IMR-90 (cell line): Measurements from ENCODE around the gene SPAG4. TPM values are rescaled to one million over a fixed set of nuclear protein-coding genes. Genes with fewer than 3 reads are reported as not detected.

Source experiments
- ATAC-seq: fragments of 200-7000 bp; cut with Tn5 transposase; 2 replicates; pipeline ENCODE4 v1.9.1; 2020; ENCODE audit warnings: low read depth, mild to moderate bottlenecking, moderate library complexity
- BruUV-seq: library from RNA; stranded (reverse); fragments of 400-500 nt; replicated peaks from 2 replicates; lab custom pipeline; 2021; lab: Mats Ljungman, UMichigan
- CTCF ChIA-PET: fragments of 300-600 bp; formaldehyde crosslinking; extraction: SDS; loops from one replicate; lab custom pipeline; 2021; ENCODE audit warnings: antibody characterized with exemption; lab: Yijun Ruan, JAX
- POLR2A ChIA-PET: fragments of 300-600 bp; sonication (Branson Sonifier 250); formaldehyde crosslinking; loops from one replicate; lab custom pipeline; 2022; ENCODE audit warnings: antibody characterized with exemption; ENCODE audit not compliant: unreplicated experiment; lab: Charles Lee
- DNase-seq: peaks from one replicate; pipeline ENCODE4 v3.0.0; 2013
- H2AFZ ChIP-seq: replicated peaks from 2 replicates; pipeline ENCODE3; 2013; ENCODE audit warnings: low read length, mild to moderate bottlenecking; ENCODE audit not compliant: poor library complexity
- H2AK5ac ChIP-seq: 2 replicates; pipeline ENCODE4 v1.6.1; 2013; ENCODE audit warnings: low read depth, low read length, inconsistent platforms
- H2AK9ac ChIP-seq: replicated peaks from 2 replicates; pipeline ENCODE3; 2013; ENCODE audit warnings: mild to moderate bottlenecking, low read depth, low read length, moderate library complexity; ENCODE audit not compliant: poor library complexity
- H2BK120ac ChIP-seq: 2 replicates; pipeline ENCODE4 v1.6.1; 2013; ENCODE audit warnings: low read depth, low read length, inconsistent platforms
- H2BK15ac ChIP-seq: 3 replicates; pipeline ENCODE4 v1.6.1; 2013; ENCODE audit warnings: low read depth, low read length, inconsistent platforms
- H2BK20ac ChIP-seq: 2 replicates; pipeline ENCODE4 v1.6.1; 2013; ENCODE audit warnings: low read depth, mild to moderate bottlenecking, inconsistent platforms, low read length, moderate library complexity
- H2BK5ac ChIP-seq: 2 replicates; pipeline ENCODE4 v1.6.1; 2013; ENCODE audit warnings: mild to moderate bottlenecking, low read depth, low read length, inconsistent platforms; ENCODE audit not compliant: poor library complexity, severe bottlenecking
- H3K14ac ChIP-seq: replicated peaks from 2 replicates; pipeline ENCODE4 v1.6.1; 2013; ENCODE audit warnings: low read depth, low read length, inconsistent platforms
- H3K18ac ChIP-seq: 2 replicates; pipeline ENCODE4 v1.6.1; 2013; ENCODE audit warnings: low read depth, low read length, control low read depth
- H3K23ac ChIP-seq: 2 replicates; pipeline ENCODE4 v1.6.1; 2013; ENCODE audit warnings: low read depth, low read length, inconsistent platforms
- H3K27ac ChIP-seq: 2 replicates; pipeline ENCODE4 v1.5.1; 2013; ENCODE audit warnings: mild to moderate bottlenecking, control low read depth, low read length; ENCODE audit not compliant: insufficient read depth
- H3K27me3 ChIP-seq: 2 replicates; pipeline ENCODE4 v1.6.1; 2013; ENCODE audit warnings: low read length; ENCODE audit not compliant: control insufficient read depth, insufficient read depth
- H3K36me3 ChIP-seq: 2 replicates; pipeline ENCODE4 v1.6.1; 2013; ENCODE audit warnings: low read length, mixed read lengths; ENCODE audit not compliant: control insufficient read depth, insufficient read depth
- H3K4ac ChIP-seq: 2 replicates; pipeline ENCODE4 v1.6.1; 2013; ENCODE audit warnings: low read depth, low read length, inconsistent platforms
- H3K4me1 ChIP-seq: 2 replicates; pipeline ENCODE4 v1.6.1; 2013; ENCODE audit warnings: low read length, mixed read lengths; ENCODE audit not compliant: control insufficient read depth, insufficient read depth
- H3K4me2 ChIP-seq: 2 replicates; pipeline ENCODE4 v1.6.1; 2013; ENCODE audit warnings: low read depth, mild to moderate bottlenecking, control low read depth, low read length, moderate library complexity
- H3K4me3 ChIP-seq: 2 replicates; pipeline ENCODE4 v1.5.1; 2013; ENCODE audit warnings: low read depth, mild to moderate bottlenecking, control low read depth, low read length, moderate library complexity; ENCODE audit not compliant: insufficient read depth
- H3K56ac ChIP-seq: 2 replicates; pipeline ENCODE4 v1.6.1; 2013; ENCODE audit warnings: low read length, inconsistent platforms; ENCODE audit not compliant: insufficient read depth; ENCODE audit errors: extremely low read depth
- H3K79me1 ChIP-seq, 2 experiments: 2 replicates each; pipeline ENCODE4 v1.6.1; 2013; ENCODE audit warnings: low read length in 2 of 2, inconsistent platforms in 1 of 2, low read depth in 1 of 2
- H3K9ac ChIP-seq: 2 replicates; pipeline ENCODE4 v1.6.1; 2013; ENCODE audit warnings: low read depth, low read length, control low read depth
- H3K9me1 ChIP-seq: 2 replicates; pipeline ENCODE4 v1.6.1; 2013; ENCODE audit warnings: low read length, inconsistent platforms; ENCODE audit not compliant: insufficient read depth
- H3K9me3 ChIP-seq: 2 replicates; pipeline ENCODE4 v1.6.1; 2013; ENCODE audit warnings: low read length; ENCODE audit not compliant: control insufficient read depth, insufficient read depth
- H4K20me1 ChIP-seq: 2 replicates; pipeline ENCODE4 v1.6.1; 2013; ENCODE audit warnings: low read length, inconsistent platforms; ENCODE audit not compliant: insufficient read depth
- H4K5ac ChIP-seq: 2 replicates; pipeline ENCODE4 v1.6.1; 2013; ENCODE audit warnings: mild to moderate bottlenecking, low read depth, low read length, control low read depth
- H4K8ac ChIP-seq, 2 experiments: 2 replicates each; pipeline ENCODE4 v1.6.1; 2013; ENCODE audit warnings: low read depth in 2 of 2, low read length in 2 of 2, control low read depth in 1 of 2, inconsistent platforms in 1 of 2
- H4K91ac ChIP-seq: 2 replicates; pipeline ENCODE4 v1.6.1; 2013; ENCODE audit warnings: low read depth, low read length, inconsistent platforms; ENCODE audit not compliant: insufficient read depth
- BHLHE40 ChIP-seq: fragments of 150-350 bp; IDR thresholded peaks from 2 replicates; pipeline ENCODE4 v1.6.1; 2016; ENCODE audit warnings: mild to moderate bottlenecking, low read depth, low read length
- CEBPB ChIP-seq: IDR thresholded peaks from 2 replicates; pipeline ENCODE4 v1.6.1; 2012; ENCODE audit warnings: low read depth, low read length, improper control_type of control experiment
- CHD1 ChIP-seq: IDR thresholded peaks from 2 replicates; pipeline ENCODE4 v1.6.1; 2012; ENCODE audit warnings: low read depth, low read length, improper control_type of control experiment
- CTCF ChIP-seq: conservative IDR thresholded peaks from 2 replicates; pipeline ENCODE4 v1.5.1; 2012; ENCODE audit warnings: mild to moderate bottlenecking, low read depth, low read length, improper control_type of control experiment
- ELK1 ChIP-seq: fragments of 150-350 bp; IDR thresholded peaks from 2 replicates; pipeline ENCODE4 v1.6.1; 2016; ENCODE audit warnings: low read depth, mild to moderate bottlenecking, low read length, moderate library complexity, borderline replicate concordance
- FOS ChIP-seq: fragments of 150-350 bp; IDR thresholded peaks from 2 replicates; pipeline ENCODE4 v1.6.1; 2016; ENCODE audit warnings: low read depth, low read length
- MAFK ChIP-seq: IDR thresholded peaks from 2 replicates; pipeline ENCODE4 v1.6.1; 2012; ENCODE audit warnings: low read depth, low read length, improper control_type of control experiment
- MAZ ChIP-seq: IDR thresholded peaks from 2 replicates; pipeline ENCODE4 v1.6.1; 2012; ENCODE audit warnings: low read depth, mild to moderate bottlenecking, low read length, improper control_type of control experiment, moderate library complexity, borderline replicate concordance
- MXI1 ChIP-seq: IDR thresholded peaks from 2 replicates; pipeline ENCODE4 v1.6.1; 2012; ENCODE audit warnings: low read depth, mild to moderate bottlenecking, low read length, moderate library complexity, borderline replicate concordance
- NFE2L2 ChIP-seq: fragments of 150-350 bp; IDR thresholded peaks from 2 replicates; pipeline ENCODE4 v1.6.1; 2016; ENCODE audit warnings: low read depth, mild to moderate bottlenecking, low read length
- POLR2A ChIP-seq: IDR thresholded peaks from 2 replicates; pipeline ENCODE4 v1.6.1; 2012; ENCODE audit warnings: mild to moderate bottlenecking, low read depth, low read length
- RAD21 ChIP-seq: IDR thresholded peaks from 2 replicates; pipeline ENCODE4 v1.6.1; 2012; ENCODE audit warnings: low read length, improper control_type of control experiment
- RCOR1 ChIP-seq: IDR thresholded peaks from 2 replicates; pipeline ENCODE4 v1.6.1; 2012; ENCODE audit warnings: mild to moderate bottlenecking, low read length, improper control_type of control experiment; ENCODE audit not compliant: insufficient replicate concordance
- RFX5 ChIP-seq: IDR thresholded peaks from 2 replicates; pipeline ENCODE4 v1.8.0; 2012; ENCODE audit warnings: low read depth, mild to moderate bottlenecking, low read length, moderate library complexity
- SMC3 ChIP-seq: fragments of 150-350 bp; IDR thresholded peaks from 2 replicates; pipeline ENCODE4 v1.6.1; 2016; ENCODE audit warnings: low read depth, mild to moderate bottlenecking, antibody characterized with exemption, low read length, moderate library complexity
- USF2 ChIP-seq: fragments of 150-350 bp; IDR thresholded peaks from 2 replicates; pipeline ENCODE4 v1.6.1; 2017; ENCODE audit warnings: mild to moderate bottlenecking, antibody characterized with exemption, low read length, low read depth
- WGBS, 2 experiments: methylation state at CpG; one replicate each; pipeline versions ENCODE4 v1.1.5 to v1.1.7; 2013; ENCODE audit warnings: missing lambda C conversion rate in 2 of 2; ENCODE audit not compliant: insufficient read length in 1 of 2; ENCODE audit errors: extremely low coverage in 2 of 2; 5-methylcytosine and 5-hydroxymethylcytosine counted together
- dilution Hi-C: fragments of 300-500 bp; cut with HindIII; formaldehyde crosslinking; loops from one replicate; pipeline ENCODE4 v1.14.3; 2018; ENCODE audit warnings: low sequenced_read_pairs; ENCODE audit not compliant: unreplicated experiment
- in situ Hi-C: fragments of 300-500 bp; cut with MboI; formaldehyde crosslinking; loops from 3 replicates; pipeline ENCODE4 v1.14.3; 2019; ENCODE audit warnings: low sequenced_read_pairs, inconsistent platforms, mixed read lengths
- intact Hi-C: fragments of 100-400 bp; cut with micrococcal nuclease; formaldehyde crosslinking; loops from 2 replicates; pipeline ENCODE4 v1.10.0; 2022
- polyA plus RNA-seq, 3 experiments: library from polyadenylated mRNA; depleted of rRNA; stranded (reverse); fragments of >200 nt; gene quantifications; 2 replicates each; pipeline ENCODE4 v1.2.3, GENCODE V29; 2012; ENCODE audit warnings: low replicate concordance in 1 of 3
- total RNA-seq: library from RNA; depleted of rRNA; stranded (reverse); fragments of >200 nt; gene quantifications from 2 replicates; pipeline ENCODE4 v1.2.3, GENCODE V29; 2012

Gene SPAG4
- total and polyA plus RNA-seq, 2 of the 4 experiments (the other 2 are of a cell fraction) = 1.8 to 5.5 TPM

GRCh38 chr20:35582741-35583404 is 32.8 kb upstream of the SPAG4 start:
- no peak overlapping the region for H3K14ac ChIP-seq
- H2AFZ ChIP-seq = peak overlapping the region; percentile 33
- no peak overlapping the region for H3K4me2 ChIP-seq
- no peak overlapping the region for H2BK20ac ChIP-seq
- H3K27me3 ChIP-seq = peaks cover 2% of the 10 kb centered on the region; the same call in 1 of the 2 replicates
- no peaks in the 10 kb centered on the region for H3K9me3 ChIP-seq
- H2BK120ac ChIP-seq = no peak overlapping the region
- no peak overlapping the region for H3K18ac ChIP-seq
- no peak overlapping the region for H3K4ac ChIP-seq
- H2AK5ac ChIP-seq = no peak overlapping the region
- ChIA-PET POLR2A (no interaction called here), CTCF (no interaction called here)
- in situ Hi-C loops = no loop called here
- no peak overlapping the region for H3K27ac ChIP-seq
- no peaks in the 10 kb centered on the region for H3K9me1 ChIP-seq
- intact Hi-C loops = no loop called here
- H3K4me1 ChIP-seq = no peaks in the 10 kb centered on the region
- H4K5ac ChIP-seq = no peak overlapping the region
- H2BK5ac ChIP-seq = no peak overlapping the region
- H2BK15ac ChIP-seq = no peak overlapping the region
- no peaks in the 10 kb centered on the region; the same call in 1 of the 2 replicates for H3K36me3 ChIP-seq
- no peak overlapping the region for H4K8ac ChIP-seq
- no peak overlapping the region for H3K4me3 ChIP-seq
- no peaks in the 10 kb centered on the region for H4K20me1 ChIP-seq
- H4K91ac ChIP-seq = no peak overlapping the region
- H3K23ac ChIP-seq = no peak overlapping the region
- no peaks in the 10 kb centered on the region for H3K79me1 ChIP-seq
- no peak for DNase-seq
- dilution Hi-C loops = no loop called here
- TF ChIP-seq CEBPB (no peak), CTCF (no peak), RFX5 (no peak), MXI1 (no peak), BHLHE40 (no peak), FOS (no peak), ELK1 (no peak), USF2 (no peak), RAD21 (no peak), POLR2A (no peak), NFE2L2 (no peak), CHD1 (no peak), SMC3 (no peak), MAZ (no peak), RCOR1 (no peak), MAFK (no peak)
- no peak overlapping the region for H2AK9ac ChIP-seq
- no peak overlapping the region for H3K56ac ChIP-seq
- WGBS, 2 experiments = 90% methylated on average over 3 of the region's 12 CpGs; no CpG with 5 or more reads in 1 of the 2 experiments
- no peak overlapping the region for H3K9ac ChIP-seq
- BruUV-seq = no TSS peak
- no peak for ATAC-seq
